Keratinocyte (primary cell): ENCODE measurements around the gene FSTL5. TPM values are rescaled to one million over a fixed set of nuclear protein-coding genes. Genes with fewer than 3 reads are reported as not detected.

Source experiments
- DNase-seq: peaks from one replicate; pipeline ENCODE4 v3.0.0-alpha.2; 2011; ENCODE audit warnings: low read depth, missing footprints, low spot score
- FAIRE-seq: peaks from 2 replicates; lab custom pipeline; 2011; peaks lifted over from hg19 to GRCh38; lab: Jason Lieb, UNC
- H2AFZ ChIP-seq: 2 replicates; pipeline ENCODE4 v1.6.0; 2012; ENCODE audit warnings: low read length, control low read depth, inconsistent platforms; ENCODE audit not compliant: control insufficient read depth
- H3K27ac ChIP-seq: 2 replicates; pipeline ENCODE4 v1.5.1; 2011; ENCODE audit warnings: low read length; ENCODE audit not compliant: control insufficient read depth, insufficient read depth
- H3K27me3 ChIP-seq: 3 replicates; pipeline ENCODE4 v1.6.0; 2011; ENCODE audit warnings: low read length; ENCODE audit not compliant: control insufficient read depth, insufficient read depth; ENCODE audit errors: extremely low read depth
- H3K36me3 ChIP-seq, 2 experiments: 2 replicates in 1 of 2; 3 replicates in 1 of 2; pipeline ENCODE4 v1.5.1; 2011; ENCODE audit warnings: low read length in 2 of 2, mild to moderate bottlenecking in 1 of 2; ENCODE audit not compliant: control insufficient read depth in 2 of 2, insufficient read depth in 2 of 2; ENCODE audit errors: extremely low read depth in 1 of 2
- H3K4me1 ChIP-seq: 3 replicates; pipeline ENCODE4 v1.5.1; 2011; ENCODE audit warnings: low read length; ENCODE audit not compliant: control insufficient read depth, insufficient read depth; ENCODE audit errors: extremely low read depth
- H3K4me2 ChIP-seq: 3 replicates; pipeline ENCODE4 v1.6.0; 2011; ENCODE audit warnings: low read depth, low read length; ENCODE audit not compliant: control insufficient read depth, insufficient read depth; ENCODE audit errors: extremely low read depth
- H3K4me3 ChIP-seq, 3 experiments: fragments of 200-600 bp in 1 of 3; sonication (generic) in 1 of 3; 2 replicates in 2 of 3; 3 replicates in 1 of 3; pipeline ENCODE4 v1.5.1; 2011 to 2016; ENCODE audit warnings: low read length in 3 of 3, mild to moderate bottlenecking in 3 of 3, control low read depth in 2 of 3, inconsistent platforms in 1 of 3, low read depth in 1 of 3, mixed read lengths in 1 of 3, mixed run types in 1 of 3, moderate library complexity in 1 of 3; ENCODE audit not compliant: control insufficient read depth in 2 of 3, insufficient read depth in 2 of 3; ENCODE audit errors: extremely low read depth in 1 of 3
- H3K79me2 ChIP-seq: 2 replicates; pipeline ENCODE4 v1.6.0; 2012; ENCODE audit warnings: low read length; ENCODE audit not compliant: control insufficient read depth, insufficient read depth
- H3K9ac ChIP-seq: 3 replicates; pipeline ENCODE4 v1.6.0; 2011; ENCODE audit warnings: low read length; ENCODE audit not compliant: control insufficient read depth, insufficient read depth; ENCODE audit errors: extremely low read depth
- H3K9me1 ChIP-seq: 3 replicates; pipeline ENCODE4 v1.6.0; 2011; ENCODE audit warnings: low read length; ENCODE audit not compliant: control insufficient read depth, insufficient read depth; ENCODE audit errors: extremely low read depth
- H3K9me3 ChIP-seq: 2 replicates; pipeline ENCODE4 v1.5.1; 2012; ENCODE audit warnings: low read depth, low read length; ENCODE audit not compliant: control insufficient read depth
- H4K20me1 ChIP-seq: 3 replicates; pipeline ENCODE4 v1.6.0; 2011; ENCODE audit warnings: low read length; ENCODE audit not compliant: control insufficient read depth, insufficient read depth; ENCODE audit errors: extremely low read depth
- CTCF ChIP-seq, 3 experiments: IDR thresholded peaks in 1 of 3; conservative IDR thresholded peaks in 1 of 3; optimal IDR thresholded peaks in 1 of 3; 2 replicates in 2 of 3; 3 replicates in 1 of 3; pipeline versions ENCODE3 to v1.5.1; 2011; ENCODE audit warnings: low read length in 3 of 3, mild to moderate bottlenecking in 3 of 3, moderate library complexity in 2 of 3, control low read depth in 1 of 3, inconsistent platforms in 1 of 3; ENCODE audit not compliant: insufficient read depth in 2 of 3; ENCODE audit errors: extremely low read depth in 1 of 3
- EZH2 ChIP-seq: IDR thresholded peaks from one replicate; pipeline ENCODE4 v1.6.1; 2012; ENCODE audit warnings: inconsistent platforms, mild to moderate bottlenecking, low read length, moderate library complexity
- dilution Hi-C: fragments of 300-500 bp; cut with MboI; formaldehyde crosslinking; loops from one replicate; pipeline ENCODE4 v1.7.0; 2020; ENCODE audit warnings: low sequenced_read_pairs; ENCODE audit not compliant: extremely low pct_ligation_motif_present
- polyA plus RNA-seq, 5 experiments: library from polyadenylated mRNA; depleted of rRNA in 3 of 5; stranded (reverse) in 3 of 5; stranded (forward) in 1 of 5; unstranded in 1 of 5; fragments of >200 nt; gene quantifications; 1 replicate in 1 of 5; 2 replicates in 3 of 5; 3 replicates in 1 of 5; pipeline versions ENCODE4 v1.2.1 to v1.2.3, GENCODE V29; 2011 to 2012; ENCODE audit warnings: missing spikeins in 2 of 5, low read depth in 1 of 5, low replicate concordance in 1 of 5

The FSTL5 gene
- polyA plus RNA-seq, 1 donor (not counting 4 experiments of a cell fraction or from before 2014, with no cell fraction given): not detected

- Histone ChIP-seq H3K27me3 (no peaks in the 10 kb centered on the region), H3K9ac (no peak overlapping the region), H3K79me2 (no peaks in the 10 kb centered on the region), H3K4me3 (no peak overlapping the region), H3K27ac (no peak overlapping the region), H3K4me2 (no peak overlapping the region), H3K9me3 (no peaks in the 10 kb centered on the region), H3K36me3 (no peaks in the 10 kb centered on the region), H3K9me1 (no peaks in the 10 kb centered on the region), H3K4me1 (no peaks in the 10 kb centered on the region), H4K20me1 (no peaks in the 10 kb centered on the region), H2AFZ (no peak overlapping the region)
- TF ChIP-seq EZH2: no peak
- TF ChIP-seq CTCF (optimal IDR thresholded peaks at IDR 0.05 in 1 of 3, IDR thresholded peaks at IDR 0.05 in 1 of 3, conservative IDR thresholded peaks at IDR 0.05 in 1 of 3; ENCODE audit: extremely low read depth in 1 of 3, insufficient read depth in 2 of 3, low read length in 3 of 3): no peak
- no peak for FAIRE-seq
- dilution Hi-C loops: no loop called here
- DNase-seq: no peak
Observed at GRCh38 chr4:161815841-161816240, 348.0 kb downstream of the FSTL5 start.

GRCh38 chr4:161813889-161814288, 349.9 kb downstream of the FSTL5 start:
- no peaks in the 10 kb centered on the region for H3K79me2 ChIP-seq
- H3K27ac ChIP-seq: no peak overlapping the region
- H3K4me3 ChIP-seq: no peak overlapping the region
- H2AFZ ChIP-seq: no peak overlapping the region
- H3K9me3 ChIP-seq: no peaks in the 10 kb centered on the region
- dilution Hi-C loops: no loop called here
- no peaks in the 10 kb centered on the region for H3K36me3 ChIP-seq
- no peak overlapping the region for H3K4me2 ChIP-seq
- no peaks in the 10 kb centered on the region for H3K9me1 ChIP-seq
- H3K27me3 ChIP-seq: no peaks in the 10 kb centered on the region
- FAIRE-seq (no peak), DNase-seq (no peak)
- H3K4me1 ChIP-seq: no peaks in the 10 kb centered on the region
- H3K9ac ChIP-seq: no peak overlapping the region
- TF ChIP-seq EZH2 (no peak), CTCF (optimal IDR thresholded peaks at IDR 0.05 in 1 of 3, IDR thresholded peaks at IDR 0.05 in 1 of 3, conservative IDR thresholded peaks at IDR 0.05 in 1 of 3; ENCODE audit: extremely low read depth in 1 of 3, insufficient read depth in 2 of 3, low read length in 3 of 3) (no peak)
- no peaks in the 10 kb centered on the region for H4K20me1 ChIP-seq
